Measurements from ENCODE around the gene GCNA.
"Not testable (repeated sequence)": the region's sequence is repeated elsewhere in the genome, so short reads cannot be mapped to it uniquely, and the experiment has no call there.

The GCNA gene

DNA sequence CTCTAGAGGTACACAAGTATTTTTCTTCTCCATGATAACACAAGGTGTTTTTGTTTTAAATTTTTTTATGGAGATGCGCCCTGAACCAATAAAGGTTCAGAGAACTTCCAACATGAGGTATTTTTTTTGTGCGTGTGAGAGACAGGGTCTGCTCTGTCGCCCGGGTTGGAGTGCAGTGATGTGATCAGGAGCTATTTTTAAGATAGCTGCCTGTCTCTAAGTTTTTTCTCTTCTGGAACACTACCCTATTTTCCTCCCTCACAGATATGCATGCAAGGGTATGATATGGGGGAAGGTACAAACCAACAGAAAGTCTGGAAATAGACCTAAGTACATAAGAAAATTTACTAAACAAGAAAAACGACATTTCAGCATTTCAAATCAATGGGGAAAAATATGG, 3.0 kb downstream of the GCNA start:
- Mint-ChIP-seq H3K27me3 (no peaks in the 10 kb centered on the region), H3K4me3 (no peak overlapping the region), H3K27ac (no peak overlapping the region), H3K9me3 (no peaks in the 10 kb centered on the region), H3K36me3 (peaks cover 29% of the 10 kb centered on the region), H3K4me1 (no peaks in the 10 kb centered on the region)
- no peak for ATAC-seq

DNA sequence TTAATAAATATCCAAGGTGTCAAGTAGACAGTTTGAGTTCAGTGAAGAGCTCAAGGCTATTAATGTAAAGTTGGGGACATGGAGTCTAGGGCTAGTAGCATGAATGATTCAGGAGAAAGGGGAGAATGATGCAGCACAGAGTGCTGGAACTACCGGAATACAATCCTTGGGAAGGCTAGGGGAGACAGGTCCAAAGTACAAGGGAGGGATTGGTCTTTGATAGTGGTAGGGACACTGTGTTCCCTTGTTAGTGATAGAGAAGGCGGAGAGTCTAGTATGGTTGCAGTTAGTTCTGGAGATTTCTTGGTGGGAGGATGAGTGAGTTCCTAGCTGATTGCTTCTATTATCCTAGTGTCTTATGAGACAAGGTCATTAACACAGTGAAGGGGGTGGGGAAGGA, 8.7 kb downstream of the GCNA start:
- peak overlapping the region; percentile 25 for H3K27ac Mint-ChIP-seq
- no peak overlapping the region for H3K4me3 Mint-ChIP-seq

DNA sequence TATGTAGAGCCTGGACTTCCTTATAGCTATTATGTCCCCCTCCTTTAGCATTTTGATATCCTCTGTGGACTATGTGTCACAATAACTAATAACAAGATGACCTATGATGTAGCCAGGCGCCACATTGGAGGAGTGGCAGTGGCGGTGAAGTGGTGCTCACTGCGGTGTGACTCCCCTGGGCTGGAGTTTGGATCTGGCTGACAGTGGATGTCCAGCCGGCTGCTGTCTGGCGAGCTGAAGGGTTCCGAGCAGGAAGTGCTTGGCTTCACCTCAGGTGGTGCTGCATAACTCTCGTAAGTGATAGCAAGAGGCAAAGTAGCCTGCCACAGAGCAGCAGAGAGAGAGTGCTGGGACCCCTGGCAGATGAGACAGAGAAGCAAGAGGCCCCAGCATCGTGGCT, 15.0 kb downstream of the GCNA start:
- not testable (repeated sequence) for ATAC-seq, H3K4me1 Mint-ChIP-seq, H3K27me3 Mint-ChIP-seq, H3K27ac Mint-ChIP-seq, H3K4me3 Mint-ChIP-seq, H3K9me3 Mint-ChIP-seq
- peaks cover 18% of the 10 kb centered on the region for H3K36me3 Mint-ChIP-seq

More for the DNA sequence above, 8.7 kb downstream of the GCNA start:
- H3K36me3 Mint-ChIP-seq, result peaks cover 11% of the 10 kb centered on the region
- no peaks in the 10 kb centered on the region for H3K9me3 Mint-ChIP-seq
- no peak for ATAC-seq
- H3K27me3 Mint-ChIP-seq, result no peaks in the 10 kb centered on the region
- H3K4me1 Mint-ChIP-seq, result no peaks in the 10 kb centered on the region

DNA sequence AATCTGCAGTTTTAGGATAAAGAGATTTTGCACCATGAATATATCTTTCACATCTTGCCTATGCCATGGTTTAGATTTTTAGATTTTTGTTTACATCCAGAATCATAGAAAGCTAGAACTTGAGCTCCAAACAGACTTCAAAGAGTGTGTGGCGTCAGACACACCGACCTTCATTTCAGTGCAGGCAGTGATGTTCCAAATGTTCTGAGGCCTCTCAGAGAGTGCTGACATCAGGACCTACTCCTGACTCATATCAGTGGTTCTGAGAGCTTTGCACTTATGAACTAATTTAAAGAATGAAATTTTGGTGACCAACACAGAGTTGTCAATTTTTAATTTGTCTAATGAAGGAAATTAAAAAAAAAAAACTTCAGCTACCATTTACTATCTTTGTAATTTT, 21.7 kb downstream of the GCNA start:
- Mint-ChIP-seq H3K27me3 (no peaks in the 10 kb centered on the region), H3K9me3 (no peaks in the 10 kb centered on the region), H3K36me3 (peaks cover 55% of the 10 kb centered on the region), H3K27ac (no peak overlapping the region), H3K4me1 (no peaks in the 10 kb centered on the region), H3K4me3 (no peak overlapping the region)
- no peak for ATAC-seq

DNA sequence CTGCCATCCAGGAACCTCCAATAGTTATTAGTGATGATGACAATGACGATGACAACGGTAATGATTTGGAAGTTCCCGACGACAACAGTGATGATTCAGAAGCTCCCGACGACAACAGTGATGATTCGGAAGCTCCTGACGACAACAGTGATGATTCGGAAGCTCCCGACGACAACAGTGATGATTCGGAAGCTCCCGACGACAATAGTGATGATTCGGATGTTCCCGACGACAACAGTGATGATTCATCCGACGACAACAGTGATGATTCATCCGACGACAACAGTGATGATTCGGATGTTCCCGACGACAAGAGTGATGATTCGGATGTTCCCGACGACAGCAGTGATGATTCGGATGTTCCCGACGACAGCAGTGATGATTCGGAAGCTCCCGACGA, 25.4 kb downstream of the GCNA start:
- no peaks in the 10 kb centered on the region for H3K27me3 Mint-ChIP-seq
- no peak overlapping the region for H3K4me3 Mint-ChIP-seq
- peaks cover 62% of the 10 kb centered on the region for H3K36me3 Mint-ChIP-seq
- no peaks in the 10 kb centered on the region for H3K9me3 Mint-ChIP-seq
- ATAC-seq, result no peak
- H3K4me1 Mint-ChIP-seq, result peaks cover 14% of the 10 kb centered on the region
- H3K27ac Mint-ChIP-seq, result no peak overlapping the region

DNA sequence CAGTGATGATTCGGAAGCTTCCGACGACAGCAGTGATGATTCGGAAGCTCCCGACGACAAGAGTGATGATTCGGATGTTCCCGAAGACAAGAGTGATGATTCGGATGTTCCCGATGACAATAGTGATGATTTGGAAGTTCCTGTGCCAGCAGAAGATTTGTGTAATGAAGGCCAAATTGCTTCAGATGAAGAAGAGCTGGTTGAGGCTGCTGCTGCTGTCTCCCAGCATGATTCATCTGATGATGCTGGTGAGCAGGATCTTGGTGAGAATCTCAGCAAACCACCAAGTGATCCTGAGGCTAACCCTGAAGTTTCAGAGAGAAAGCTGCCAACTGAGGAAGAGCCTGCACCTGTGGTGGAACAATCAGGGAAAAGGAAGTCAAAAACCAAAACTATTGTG, 25.9 kb downstream of the GCNA start:
- H3K4me1 Mint-ChIP-seq, result peaks cover 19% of the 10 kb centered on the region
- no peak for ATAC-seq
- no peaks in the 10 kb centered on the region for H3K9me3 Mint-ChIP-seq
- H3K36me3 Mint-ChIP-seq, result peaks cover 67% of the 10 kb centered on the region
- H3K27me3 Mint-ChIP-seq, result no peaks in the 10 kb centered on the region
- no peak overlapping the region for H3K27ac Mint-ChIP-seq
- H3K4me3 Mint-ChIP-seq, result no peak overlapping the region

DNA sequence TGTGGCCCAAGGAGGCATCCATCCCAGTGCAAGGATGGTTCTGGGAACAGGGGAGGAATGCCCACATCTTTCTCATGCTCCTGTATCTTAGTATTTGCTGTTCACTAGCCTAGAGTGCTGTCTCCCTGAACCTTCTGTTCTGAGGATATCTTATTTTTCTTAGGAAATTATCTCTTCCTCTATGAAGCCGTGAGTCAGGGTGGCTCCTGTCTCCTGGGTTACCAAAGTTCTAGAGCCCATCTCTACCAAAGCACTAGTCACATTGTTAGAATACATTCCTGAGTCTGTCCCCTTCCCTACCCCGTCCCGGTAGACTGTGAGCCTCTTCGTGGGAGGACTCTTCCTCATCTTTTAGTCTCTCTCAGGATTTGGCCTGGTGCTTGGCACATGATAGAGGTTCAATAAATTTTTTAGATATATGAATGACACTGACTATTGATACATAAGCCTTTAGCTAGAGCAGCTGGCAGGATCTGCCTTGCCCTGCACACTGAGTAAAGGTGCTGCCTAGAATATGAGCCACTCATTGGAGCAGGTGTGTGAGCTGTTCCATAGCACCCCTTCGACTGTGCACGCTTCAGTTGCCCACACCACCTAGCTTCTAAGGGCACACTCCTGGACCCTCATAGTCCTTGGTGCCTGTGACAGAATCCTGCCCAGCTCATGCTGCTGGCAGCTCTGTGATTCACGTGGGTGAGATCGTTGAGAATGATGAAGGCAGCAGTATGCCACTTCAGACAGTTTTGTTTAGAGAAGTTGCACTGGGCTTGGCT, 26.7 kb downstream of the GCNA start:
- Mint-ChIP-seq H3K4me3 (no peak overlapping the region), H3K27ac (peak overlapping the region; percentile 64), H3K36me3 (peaks cover 74% of the 10 kb centered on the region), H3K27me3 (no peaks in the 10 kb centered on the region), H3K4me1 (peaks cover 23% of the 10 kb centered on the region), H3K9me3 (no peaks in the 10 kb centered on the region)
- ATAC-seq, result no peak

DNA sequence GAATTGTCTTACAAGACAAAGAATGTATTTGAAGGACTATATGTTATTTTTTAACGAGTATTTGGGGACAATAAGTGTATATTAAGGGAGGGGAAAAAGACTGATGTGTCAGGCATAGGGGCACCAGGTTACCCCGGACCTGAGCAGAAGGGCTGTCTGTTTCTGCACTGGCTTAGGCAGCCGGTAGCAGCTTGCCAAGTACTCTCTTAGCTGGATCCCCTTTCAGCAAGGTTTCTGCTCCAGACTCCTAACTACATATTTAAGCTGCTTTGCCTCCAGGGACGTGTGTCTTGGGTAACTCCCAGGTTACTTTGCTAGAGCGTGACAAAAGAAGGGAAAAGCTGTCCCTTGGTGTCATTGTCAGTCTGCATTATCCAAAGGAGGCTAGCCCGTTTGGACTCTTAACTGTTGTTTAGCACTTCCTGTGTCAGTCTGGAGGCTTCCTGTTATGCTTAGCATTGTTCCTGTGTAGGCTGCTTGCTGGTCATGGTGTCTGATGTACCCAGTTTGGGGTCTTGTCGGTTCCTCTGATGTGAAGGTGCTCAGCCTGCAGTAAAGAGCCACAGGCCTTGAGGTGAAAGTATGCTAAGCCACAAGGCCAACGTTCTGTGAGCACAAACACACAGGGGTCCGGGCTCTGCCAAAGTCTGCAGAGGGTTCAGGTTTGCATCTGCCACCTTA, 28.4 kb downstream of the GCNA start:
- H3K4me1 Mint-ChIP-seq, result peaks cover 23% of the 10 kb centered on the region
- no peak for ATAC-seq
- peaks cover 78% of the 10 kb centered on the region for H3K36me3 Mint-ChIP-seq
- H3K27me3 Mint-ChIP-seq, result no peaks in the 10 kb centered on the region
- H3K27ac Mint-ChIP-seq, result no peak overlapping the region
- no peak overlapping the region for H3K4me3 Mint-ChIP-seq
- H3K9me3 Mint-ChIP-seq, result no peaks in the 10 kb centered on the region

DNA sequence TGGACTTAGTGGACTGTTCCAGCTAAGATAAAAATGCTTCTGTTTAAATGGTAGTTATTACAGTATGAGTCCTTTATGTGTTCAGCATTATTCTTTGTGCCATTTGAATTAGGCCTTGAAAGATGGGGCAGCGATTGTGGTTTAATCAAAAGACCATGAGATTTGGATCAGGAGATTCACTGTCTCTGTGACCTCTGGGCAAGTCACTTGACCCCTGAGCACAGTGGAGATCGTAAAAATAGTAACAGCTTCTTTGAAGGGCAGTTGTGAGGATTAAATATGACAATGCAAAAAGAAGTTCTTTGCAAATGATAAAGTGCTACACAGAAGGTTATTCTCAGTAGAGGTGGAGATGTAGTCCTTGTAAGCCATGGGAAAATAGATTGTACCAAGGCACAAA, 29.3 kb downstream of the GCNA start:
- H3K27ac Mint-ChIP-seq, result peak overlapping the region; percentile 74
- peaks cover 23% of the 10 kb centered on the region for H3K4me1 Mint-ChIP-seq
- H3K36me3 Mint-ChIP-seq, result peaks cover 74% of the 10 kb centered on the region
- H3K9me3 Mint-ChIP-seq, result no peaks in the 10 kb centered on the region
- no peaks in the 10 kb centered on the region for H3K27me3 Mint-ChIP-seq
- H3K4me3 Mint-ChIP-seq, result no peak overlapping the region
- no peak for ATAC-seq

DNA sequence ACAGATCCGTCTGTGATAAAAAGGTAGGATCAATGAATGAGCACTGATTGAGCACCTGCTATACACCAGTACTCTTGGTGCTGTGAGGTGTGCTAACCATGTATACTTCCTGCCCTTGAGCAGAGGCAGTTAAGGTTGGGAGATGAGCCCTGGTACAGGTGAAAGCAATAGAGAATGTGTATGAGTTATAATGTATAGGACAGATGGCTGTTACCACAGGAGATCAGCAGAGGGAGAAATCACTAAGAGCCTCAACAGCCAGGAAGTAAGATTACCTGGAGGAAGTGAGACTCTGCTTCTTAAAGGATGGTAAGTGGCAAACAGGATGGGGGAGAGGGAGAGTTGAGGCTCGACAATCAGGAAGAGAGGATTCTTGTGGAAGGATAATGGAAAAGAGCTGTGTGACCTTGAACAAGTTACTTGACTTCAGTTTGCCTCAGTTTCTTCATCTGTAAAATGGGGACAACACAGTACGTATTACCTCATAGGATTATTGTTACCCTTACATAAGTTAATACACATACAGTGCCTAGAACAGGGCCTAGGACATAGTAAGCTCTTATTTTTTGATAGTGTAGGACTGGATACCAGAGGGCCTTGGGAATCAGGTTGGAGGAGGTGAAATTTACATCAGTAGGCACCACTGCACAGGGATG, 31.0 kb downstream of the GCNA start:
- H3K36me3 Mint-ChIP-seq, result peaks cover 64% of the 10 kb centered on the region
- H3K4me1 Mint-ChIP-seq, result peaks cover 23% of the 10 kb centered on the region
- no peak overlapping the region for H3K4me3 Mint-ChIP-seq
- H3K27me3 Mint-ChIP-seq, result no peaks in the 10 kb centered on the region
- no peak for ATAC-seq
- no peaks in the 10 kb centered on the region for H3K9me3 Mint-ChIP-seq
- peak overlapping the region; percentile 74 for H3K27ac Mint-ChIP-seq

DNA sequence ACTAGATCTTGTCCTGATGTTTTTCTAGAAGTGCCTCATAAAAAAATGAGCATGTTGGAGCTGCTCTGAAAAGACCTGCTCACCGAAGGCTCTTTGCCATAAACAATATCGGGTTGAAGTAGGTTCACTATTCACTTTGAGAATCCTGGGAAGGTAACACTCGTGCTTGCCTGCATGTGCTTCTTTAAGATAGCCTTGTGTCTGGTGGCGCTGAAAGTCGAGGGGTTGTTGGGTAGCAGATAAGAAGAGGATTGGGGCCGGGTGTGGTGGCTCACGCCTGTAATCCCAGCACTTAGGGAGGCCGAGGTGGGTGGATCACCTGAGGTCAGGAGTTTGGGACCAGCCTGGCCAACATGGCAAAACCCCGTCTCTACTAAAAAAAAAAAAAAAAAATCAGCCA, 33.5 kb downstream of the GCNA start:
- H3K27me3 Mint-ChIP-seq, H3K27ac Mint-ChIP-seq, H3K9me3 Mint-ChIP-seq, H3K4me3 Mint-ChIP-seq, ATAC-seq: not testable (repeated sequence)
- H3K36me3 Mint-ChIP-seq, result peaks cover 67% of the 10 kb centered on the region
- H3K4me1 Mint-ChIP-seq, result peaks cover 43% of the 10 kb centered on the region

DNA sequence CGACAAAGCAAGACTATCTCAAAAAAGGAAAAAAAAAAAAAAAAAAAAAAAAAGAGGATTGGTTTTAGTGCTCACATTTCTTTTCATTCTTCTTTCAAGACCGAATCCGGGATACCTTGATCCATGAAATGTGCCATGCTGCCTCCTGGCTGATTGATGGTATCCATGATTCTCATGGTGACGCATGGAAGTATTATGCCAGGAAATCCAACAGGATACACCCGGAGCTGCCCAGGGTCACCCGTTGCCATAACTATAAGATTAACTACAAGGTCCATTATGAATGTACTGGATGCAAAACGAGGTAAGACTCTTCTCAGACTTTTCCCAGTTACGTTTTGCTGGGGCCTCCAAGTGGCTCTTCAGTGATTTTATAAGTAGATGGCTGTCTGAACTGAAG, 34.0 kb downstream of the GCNA start:
- Mint-ChIP-seq H3K9me3 (no peaks in the 10 kb centered on the region), H3K27ac (no peak overlapping the region), H3K27me3 (no peaks in the 10 kb centered on the region), H3K36me3 (peaks cover 67% of the 10 kb centered on the region), H3K4me1 (peaks cover 49% of the 10 kb centered on the region), H3K4me3 (no peak overlapping the region)
- ATAC-seq, result no peak

DNA sequence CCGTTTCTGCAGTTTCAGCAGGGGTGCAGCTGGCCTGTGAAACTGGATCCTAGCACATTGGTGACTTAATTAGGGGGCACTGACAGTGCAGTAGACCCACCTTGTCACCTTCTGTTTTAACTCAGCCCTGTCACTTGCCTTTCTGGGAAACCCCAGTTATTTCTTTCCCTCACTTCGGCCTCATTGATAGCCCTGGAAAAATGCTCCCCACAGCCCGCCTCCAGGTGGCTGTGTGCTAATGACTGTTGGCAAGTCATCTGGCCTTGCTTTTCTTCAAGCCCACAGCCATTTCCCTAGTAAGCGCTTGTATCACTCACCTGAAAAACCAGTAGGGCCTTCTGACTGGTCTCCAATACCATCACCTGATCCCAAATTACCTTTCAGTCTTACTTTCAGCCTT, 36.8 kb downstream of the GCNA start:
- Mint-ChIP-seq H3K4me1 (peaks cover 51% of the 10 kb centered on the region), H3K27ac (peak overlapping the region; percentile 84), H3K27me3 (no peaks in the 10 kb centered on the region), H3K9me3 (no peaks in the 10 kb centered on the region), H3K4me3 (no peak overlapping the region), H3K36me3 (peaks cover 41% of the 10 kb centered on the region)
- no peak for ATAC-seq

DNA sequence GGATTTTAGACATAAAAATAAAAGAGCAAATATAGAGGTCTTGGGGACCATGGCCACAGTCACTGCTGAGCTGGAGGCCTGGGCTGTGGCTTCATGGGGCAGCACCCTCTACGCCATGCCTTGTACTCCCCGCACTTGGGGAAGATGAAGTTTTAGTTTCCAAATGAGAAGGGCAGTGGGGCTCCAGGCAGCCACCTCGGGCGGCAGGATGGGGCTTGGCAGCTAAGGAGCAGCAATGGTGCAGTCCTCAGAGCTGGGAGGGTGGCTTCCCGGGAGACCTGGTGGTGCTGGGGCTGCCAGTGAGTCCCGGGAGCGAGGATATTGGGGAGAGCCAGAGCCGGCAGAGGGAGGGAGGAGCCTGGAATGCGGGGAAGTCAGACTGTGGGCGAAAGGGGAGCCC, 37.7 kb downstream of the GCNA start:
- Mint-ChIP-seq H3K36me3 (peaks cover 37% of the 10 kb centered on the region), H3K4me3 (peak overlapping the region; percentile 69), H3K27me3 (no peaks in the 10 kb centered on the region), H3K27ac (peak overlapping the region; percentile 84), H3K9me3 (no peaks in the 10 kb centered on the region), H3K4me1 (peaks cover 59% of the 10 kb centered on the region)
- ATAC-seq, result peak; percentile 37

DNA sequence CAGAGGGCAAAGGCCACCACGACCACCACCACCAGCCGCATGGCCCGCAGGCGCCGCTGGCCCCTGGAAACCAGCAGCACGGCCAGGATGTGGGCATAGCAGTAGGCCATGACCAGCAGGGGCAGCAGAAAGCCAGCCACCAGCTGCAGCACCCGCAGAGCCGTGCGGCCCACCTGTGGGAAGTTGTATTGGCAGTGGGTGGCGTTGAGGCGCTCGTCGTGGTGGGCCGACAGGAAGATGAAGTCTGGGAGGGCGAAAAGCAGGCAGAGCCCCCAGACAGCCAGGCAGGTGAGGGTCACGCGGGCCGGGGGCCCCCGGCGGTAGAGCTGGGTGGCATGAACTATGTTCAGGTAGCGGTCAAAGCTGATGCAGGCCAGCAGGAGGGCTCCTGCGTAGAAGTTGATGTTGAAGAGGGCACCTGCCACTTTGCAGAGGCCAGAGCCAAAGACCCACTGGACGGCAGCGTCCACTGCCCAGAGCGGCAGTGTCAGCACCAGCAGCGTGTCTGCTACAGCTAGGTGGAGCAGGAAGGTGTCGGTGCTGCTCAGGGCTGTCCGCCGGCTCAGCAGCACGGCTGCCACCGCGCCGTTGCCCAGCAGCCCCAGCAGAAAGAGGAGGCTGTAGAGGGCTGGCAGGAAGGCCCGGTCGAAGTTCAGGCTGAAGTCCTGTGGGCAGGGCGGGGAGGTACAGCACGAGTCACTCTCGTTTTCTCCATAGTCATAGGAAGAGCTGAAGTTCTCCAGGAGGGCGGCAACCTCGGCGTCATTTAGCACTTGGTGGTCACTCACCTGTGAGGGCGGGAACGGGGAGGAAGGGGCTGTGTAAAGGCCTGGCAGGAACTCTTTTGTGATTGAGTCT, 38.7 kb downstream of the GCNA start:
- Mint-ChIP-seq H3K27ac (peak overlapping the region; percentile 84), H3K4me1 (peaks cover 63% of the 10 kb centered on the region), H3K4me3 (peak overlapping the region; percentile 52), H3K36me3 (peaks cover 28% of the 10 kb centered on the region), H3K9me3 (no peaks in the 10 kb centered on the region), H3K27me3 (no peaks in the 10 kb centered on the region)
- ATAC-seq, result no peak
